Calu3 (cell line): ENCODE data around the gene SPDYE3. TPM values are rescaled to one million over a fixed set of nuclear protein-coding genes. Genes with fewer than 3 reads are reported as not detected.
"Not testable (repeated sequence)": the region's sequence is repeated elsewhere in the genome, so short reads cannot be mapped to it uniquely, and the experiment has no call there.

Source experiments
- BruUV-seq: library from RNA; stranded (reverse); fragments of 400-500 nt; replicated peaks from 2 replicates; lab custom pipeline; 2021; lab: Mats Ljungman, UMichigan
- CTCF ChIA-PET: fragments of 300-600 bp; sonication (Branson Sonifier 250); formaldehyde crosslinking; loops from one replicate; lab custom pipeline; 2022; ENCODE audit warnings: antibody characterized with exemption; lab: Charles Lee
- DNase-seq: peaks from one replicate; pipeline ENCODE4 v3.0.0; 2022
- H3K27ac Mint-ChIP-seq: one replicate; pipeline ENCODE4 v1.8.0; 2022; ENCODE audit warnings: mixed read lengths; ENCODE audit not compliant: unreplicated experiment
- H3K27me3 Mint-ChIP-seq: one replicate; pipeline ENCODE4 v1.8.0; 2022; ENCODE audit warnings: mixed read lengths; ENCODE audit not compliant: unreplicated experiment
- H3K36me3 Mint-ChIP-seq: one replicate; pipeline ENCODE4 v1.8.0; 2022; ENCODE audit warnings: mild to moderate bottlenecking, moderate library complexity, mixed read lengths; ENCODE audit not compliant: insufficient read depth, unreplicated experiment
- H3K4me1 Mint-ChIP-seq: one replicate; pipeline ENCODE4 v1.8.0; 2022; ENCODE audit warnings: mild to moderate bottlenecking, low read depth, mixed read lengths; ENCODE audit not compliant: unreplicated experiment
- H3K4me3 Mint-ChIP-seq: one replicate; pipeline ENCODE4 v1.8.0; 2022; ENCODE audit warnings: mild to moderate bottlenecking, low read depth, moderate library complexity, mixed read lengths; ENCODE audit not compliant: unreplicated experiment
- H3K9me3 Mint-ChIP-seq: one replicate; pipeline ENCODE4 v1.8.0; 2022; ENCODE audit warnings: low read depth, mixed read lengths; ENCODE audit not compliant: unreplicated experiment
- intact Hi-C: fragments of 100-400 bp; cut with micrococcal nuclease; formaldehyde crosslinking; loops from one replicate; pipeline ENCODE4 v1.10.0; 2022; ENCODE audit not compliant: unreplicated experiment
- total RNA-seq: library from RNA; stranded (reverse); gene quantifications from 2 replicates; pipeline ENCODE4 v1.2.3, GENCODE V29; 2022
- TF ChIP-seq, protein P1 (sequence below): fragments of 200-600 bp; IDR thresholded peaks from one replicate; pipeline ENCODE4 v1.8.0; 2022; ENCODE audit warnings: antibody characterized with exemption; ENCODE audit not compliant: unreplicated experiment

The SPDYE3 gene
- total RNA-seq, 1 experiment from 2014 or later: not detected

DNA sequence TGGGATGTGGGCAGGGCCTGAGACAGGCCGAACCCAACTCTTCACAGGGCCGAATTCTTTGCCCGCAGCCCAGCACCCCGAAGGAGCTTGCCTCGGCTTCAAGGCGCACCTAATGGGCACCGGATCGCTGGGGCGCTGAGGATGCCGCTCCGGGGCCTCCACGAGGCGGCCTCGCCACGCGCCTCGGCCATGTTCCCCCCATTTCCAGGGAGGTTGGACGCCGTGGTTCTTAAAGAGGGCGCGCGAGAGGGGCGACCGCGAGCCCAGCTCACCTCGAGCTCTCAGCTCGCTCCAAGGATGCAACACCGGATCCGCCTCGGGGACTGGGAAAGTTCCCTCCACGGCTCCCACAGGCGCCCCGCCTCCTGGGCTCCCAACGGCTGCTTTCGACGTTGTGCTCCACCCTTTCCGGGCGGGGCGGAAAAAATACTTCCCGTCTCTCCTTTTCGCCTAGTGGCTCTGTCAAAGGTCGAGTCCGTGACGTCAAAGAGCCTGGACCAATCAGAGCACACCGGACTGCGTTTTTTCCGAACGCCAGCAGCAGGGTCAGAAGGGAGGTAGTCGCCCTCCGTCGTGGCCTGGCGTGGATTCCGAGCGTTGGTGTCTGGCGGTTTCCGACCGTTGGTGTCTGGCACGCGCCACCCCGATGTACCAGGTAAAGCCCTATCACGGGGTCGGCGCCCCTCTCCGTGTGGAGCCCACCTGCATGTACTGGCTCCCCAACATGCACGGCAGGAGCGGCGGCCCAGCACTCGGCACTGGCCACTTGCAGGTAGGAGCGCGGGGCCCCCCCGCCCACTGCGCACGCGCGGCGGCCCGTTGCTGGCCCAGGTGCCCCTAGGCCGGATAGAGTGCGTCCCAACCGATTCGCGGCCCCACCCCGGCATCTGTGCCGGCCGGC is 28.3 kb downstream of the SPDYE3 start:
- H3K27ac Mint-ChIP-seq: peak overlapping the region; percentile 59
- CTCF ChIA-PET, H3K4me1 Mint-ChIP-seq, intact Hi-C loops, H3K27me3 Mint-ChIP-seq, H3K9me3 Mint-ChIP-seq: not testable (repeated sequence)
- H3K36me3 Mint-ChIP-seq: peaks cover 22% of the 10 kb centered on the region
- TSS peak; percentile 36 for BruUV-seq
- DNase-seq: peak; percentile 88
- peak overlapping the region; percentile 81 for H3K4me3 Mint-ChIP-seq

DNA sequence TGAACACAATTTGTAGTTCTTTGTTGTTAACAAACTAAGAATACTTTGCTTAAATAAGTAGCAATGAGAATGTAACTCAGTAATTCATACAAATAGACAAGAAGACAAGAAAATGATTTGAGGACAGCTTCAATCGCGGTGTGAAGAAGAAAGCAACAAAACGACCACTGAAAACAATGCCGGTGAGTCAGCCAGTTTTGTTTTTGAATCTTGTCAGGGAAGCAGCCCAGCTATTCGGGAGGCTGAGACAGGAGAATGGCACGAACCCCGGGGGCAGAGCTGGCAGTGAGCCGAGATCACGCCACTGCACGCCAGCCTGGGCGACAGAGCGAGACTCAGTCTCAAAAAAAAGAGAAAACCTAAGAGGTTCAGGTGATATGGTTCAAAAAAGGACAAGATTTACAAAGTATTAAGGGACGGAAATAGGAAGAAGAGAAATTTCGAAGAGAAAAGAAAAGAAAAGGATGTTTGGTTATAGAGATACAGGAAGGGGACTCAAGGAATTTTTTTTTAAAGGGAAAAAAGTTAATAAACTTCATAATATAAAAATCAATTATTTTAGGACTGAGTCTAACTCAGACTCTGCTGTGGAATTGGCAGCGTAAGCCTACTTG is 30.7 kb downstream of the SPDYE3 start:
- H3K27me3 Mint-ChIP-seq, CTCF ChIA-PET, H3K4me3 Mint-ChIP-seq, DNase-seq, H3K9me3 Mint-ChIP-seq, intact Hi-C loops, H3K27ac Mint-ChIP-seq: not testable (repeated sequence)
- TSS peak; percentile 32 for BruUV-seq
- Mint-ChIP-seq H3K4me1 (peaks cover 23% of the 10 kb centered on the region), H3K36me3 (peaks cover 23% of the 10 kb centered on the region)

DNA sequence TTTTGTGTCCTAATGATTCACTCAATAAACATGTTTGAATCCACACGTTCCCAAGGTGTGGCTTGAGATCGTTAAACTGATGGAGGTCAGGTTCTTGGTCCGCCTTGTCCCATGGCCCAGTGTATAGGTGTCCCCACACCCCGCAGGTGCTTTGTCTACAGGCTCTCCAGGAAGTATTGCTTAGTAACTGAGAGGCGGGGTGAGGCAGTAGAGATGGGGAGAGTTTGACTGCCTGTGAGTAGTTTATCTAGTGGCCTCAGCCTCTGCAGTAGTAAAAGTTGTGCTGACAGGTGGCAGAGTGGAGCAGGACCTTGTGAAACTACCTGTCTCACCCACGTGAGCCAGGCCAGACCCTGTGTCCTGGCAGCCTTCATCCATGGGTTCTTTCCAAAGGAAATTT is 33.8 kb downstream of the SPDYE3 start:
- BruUV-seq, H3K27ac Mint-ChIP-seq, intact Hi-C loops, H3K9me3 Mint-ChIP-seq, H3K27me3 Mint-ChIP-seq, CTCF ChIA-PET, H3K4me3 Mint-ChIP-seq: not testable (repeated sequence)
- DNase-seq: peak; percentile 14
- Mint-ChIP-seq H3K36me3 (peaks cover 31% of the 10 kb centered on the region), H3K4me1 (peaks cover 24% of the 10 kb centered on the region)

DNA sequence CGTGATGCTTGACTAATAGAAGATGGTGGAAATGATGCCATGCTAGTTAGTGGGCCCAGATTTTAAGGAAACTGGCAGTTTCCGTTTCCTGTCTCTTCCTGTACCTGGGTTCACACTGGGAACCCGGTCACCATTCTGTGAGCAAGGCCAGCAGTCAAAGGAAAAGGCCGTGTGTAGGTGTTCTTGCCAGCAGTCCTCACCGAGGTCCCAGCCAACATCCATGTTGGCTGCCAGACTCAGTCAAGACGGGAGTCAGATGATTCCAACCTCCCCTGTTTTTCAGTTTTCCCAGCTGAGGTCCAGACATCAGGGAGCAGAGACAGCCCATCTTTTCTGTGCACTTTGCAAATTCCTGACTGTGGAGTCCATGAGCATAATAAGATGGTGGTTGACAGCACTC is 35.3 kb downstream of the SPDYE3 start:
- intact Hi-C loops: no loop called here
- H3K4me3 Mint-ChIP-seq: no peak overlapping the region
- H3K9me3 Mint-ChIP-seq: no peaks in the 10 kb centered on the region
- H3K27ac Mint-ChIP-seq: no peak overlapping the region
- TF ChIP-seq, protein P1, sequence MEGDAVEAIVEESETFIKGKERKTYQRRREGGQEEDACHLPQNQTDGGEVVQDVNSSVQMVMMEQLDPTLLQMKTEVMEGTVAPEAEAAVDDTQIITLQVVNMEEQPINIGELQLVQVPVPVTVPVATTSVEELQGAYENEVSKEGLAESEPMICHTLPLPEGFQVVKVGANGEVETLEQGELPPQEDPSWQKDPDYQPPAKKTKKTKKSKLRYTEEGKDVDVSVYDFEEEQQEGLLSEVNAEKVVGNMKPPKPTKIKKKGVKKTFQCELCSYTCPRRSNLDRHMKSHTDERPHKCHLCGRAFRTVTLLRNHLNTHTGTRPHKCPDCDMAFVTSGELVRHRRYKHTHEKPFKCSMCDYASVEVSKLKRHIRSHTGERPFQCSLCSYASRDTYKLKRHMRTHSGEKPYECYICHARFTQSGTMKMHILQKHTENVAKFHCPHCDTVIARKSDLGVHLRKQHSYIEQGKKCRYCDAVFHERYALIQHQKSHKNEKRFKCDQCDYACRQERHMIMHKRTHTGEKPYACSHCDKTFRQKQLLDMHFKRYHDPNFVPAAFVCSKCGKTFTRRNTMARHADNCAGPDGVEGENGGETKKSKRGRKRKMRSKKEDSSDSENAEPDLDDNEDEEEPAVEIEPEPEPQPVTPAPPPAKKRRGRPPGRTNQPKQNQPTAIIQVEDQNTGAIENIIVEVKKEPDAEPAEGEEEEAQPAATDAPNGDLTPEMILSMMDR: no peak
- BruUV-seq: no TSS peak
- DNase-seq: no peak
- peaks cover 29% of the 10 kb centered on the region for H3K36me3 Mint-ChIP-seq
- H3K27me3 Mint-ChIP-seq: no peaks in the 10 kb centered on the region
- CTCF ChIA-PET: no interaction called here
- peaks cover 24% of the 10 kb centered on the region for H3K4me1 Mint-ChIP-seq

DNA sequence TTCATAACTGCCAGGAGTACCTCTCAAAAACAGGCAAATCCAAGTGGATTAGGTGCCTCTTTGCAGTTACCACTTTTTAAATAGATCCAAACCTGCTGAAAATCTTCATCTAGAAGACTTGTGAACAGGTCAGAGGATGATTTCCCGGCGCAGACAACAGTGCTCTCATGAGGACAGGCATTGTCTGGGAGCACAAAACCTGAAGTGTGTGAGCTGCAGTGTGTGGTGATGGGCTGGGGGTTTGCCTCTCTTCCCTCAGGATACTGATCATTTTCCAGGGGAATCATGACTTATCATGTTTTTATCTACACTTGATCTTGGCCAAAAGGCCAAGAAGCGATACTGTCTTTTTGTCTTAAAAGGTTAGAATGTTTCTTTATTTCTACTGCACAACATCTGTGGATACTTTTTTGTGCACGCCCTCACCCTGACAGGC is 36.6 kb downstream of the SPDYE3 start:
- H3K36me3 Mint-ChIP-seq: peaks cover 35% of the 10 kb centered on the region
- CTCF ChIA-PET, H3K9me3 Mint-ChIP-seq, intact Hi-C loops, DNase-seq, BruUV-seq, H3K27me3 Mint-ChIP-seq: not testable (repeated sequence)
- peak overlapping the region; percentile 3 for H3K4me3 Mint-ChIP-seq
- peak overlapping the region; percentile 10 for H3K27ac Mint-ChIP-seq
- peaks cover 24% of the 10 kb centered on the region for H3K4me1 Mint-ChIP-seq

DNA sequence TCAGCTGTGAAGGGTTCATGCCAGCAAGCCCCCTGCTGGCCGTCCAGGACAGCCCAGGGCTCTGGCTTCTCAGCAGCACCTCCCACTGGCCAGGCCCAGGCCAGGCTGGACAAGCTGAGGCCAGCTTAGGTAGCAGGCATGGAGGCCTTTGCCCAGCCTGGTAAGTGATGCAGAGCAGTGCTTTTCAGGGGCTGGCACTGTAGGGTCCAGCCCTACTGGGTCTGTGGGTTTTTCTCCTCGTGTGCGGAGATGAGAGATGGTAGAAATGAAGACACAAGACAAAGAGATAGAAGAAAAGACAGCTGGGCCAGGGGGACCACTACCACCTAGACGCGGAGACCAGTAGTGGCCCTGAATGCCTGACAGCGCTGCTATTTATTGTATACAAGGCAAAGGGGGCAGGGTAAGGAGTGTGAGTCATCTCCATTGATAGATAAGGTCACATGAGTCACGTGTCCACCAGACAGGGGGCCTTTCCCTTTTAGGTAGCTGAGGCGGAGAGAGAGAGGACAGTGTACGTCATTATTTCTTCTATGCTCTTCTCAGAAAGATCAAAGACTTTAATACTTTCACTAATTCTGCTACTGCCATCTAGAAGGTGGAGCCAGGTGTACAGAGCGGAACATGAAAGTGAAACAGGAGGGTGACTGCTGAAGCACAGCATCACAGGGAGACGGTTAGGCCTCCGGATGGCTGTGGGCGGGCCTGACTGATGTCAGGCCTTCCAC is 37.2 kb downstream of the SPDYE3 start:
- H3K27me3 Mint-ChIP-seq, intact Hi-C loops, H3K9me3 Mint-ChIP-seq, BruUV-seq: not testable (repeated sequence)
- peak; percentile 41 for DNase-seq
- CTCF ChIA-PET: interaction anchor here (0.6 kb wide), 1 partner anchor 113 kb away, joined by 4 read pairs; no protein-coding TSS in a partner anchor
- peak overlapping the region; percentile 3 for H3K4me3 Mint-ChIP-seq
- TF ChIP-seq, protein P1: peak; percentile 33
- H3K36me3 Mint-ChIP-seq: peaks cover 41% of the 10 kb centered on the region
- H3K27ac Mint-ChIP-seq: peak overlapping the region; percentile 10
- H3K4me1 Mint-ChIP-seq: peaks cover 24% of the 10 kb centered on the region

DNA sequence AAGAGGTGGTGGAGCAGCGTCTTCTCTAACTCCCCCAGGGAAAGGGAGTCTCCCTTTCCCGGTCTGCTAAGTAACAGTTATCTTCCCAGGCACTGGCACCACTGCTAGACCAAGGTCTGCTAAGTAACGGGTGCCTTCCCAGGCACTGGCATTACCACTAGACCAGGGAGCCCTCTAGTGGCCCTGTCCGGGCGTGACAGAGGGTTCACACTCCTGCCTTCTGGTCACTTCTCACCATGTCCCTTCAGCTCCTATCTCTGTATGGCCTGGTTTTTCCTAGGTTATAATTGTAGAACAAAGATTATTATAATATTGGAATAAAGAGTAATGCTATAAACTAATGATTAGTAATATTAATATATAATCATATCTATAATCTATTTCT is 37.8 kb downstream of the SPDYE3 start:
- peaks cover 45% of the 10 kb centered on the region for H3K36me3 Mint-ChIP-seq
- CTCF ChIA-PET: interaction anchor here (0.6 kb wide), 1 partner anchor 113 kb away, joined by 4 read pairs; no protein-coding TSS in a partner anchor
- BruUV-seq, H3K27ac Mint-ChIP-seq, H3K9me3 Mint-ChIP-seq, H3K27me3 Mint-ChIP-seq, intact Hi-C loops: not testable (repeated sequence)
- peak; percentile 79 for DNase-seq
- peak overlapping the region; percentile 3 for H3K4me3 Mint-ChIP-seq
- H3K4me1 Mint-ChIP-seq: peaks cover 24% of the 10 kb centered on the region
